B cell (primary cell): ENCODE results near the gene TMEM191B.
"Not testable (repeated sequence)": the region's sequence is repeated elsewhere in the genome, so short reads cannot be mapped to it uniquely, and the experiment has no call there.

ENCODE experiments used
- CTCF ChIP-seq: fragments of 200-600 bp; IDR thresholded peaks from one replicate; pipeline ENCODE4 v1.8.0; 2022; ENCODE audit warnings: antibody characterized with exemption, mild to moderate bottlenecking
- EZH2 ChIP-seq: IDR thresholded peaks from 2 replicates; pipeline ENCODE4 v1.6.1; 2012; ENCODE audit warnings: borderline replicate concordance, low read depth, mild to moderate bottlenecking, moderate library complexity, low read length; ENCODE audit not compliant: insufficient read depth, poor library complexity, severe bottlenecking

GRCh38 chr22:18574555-18574954 lies 47.0 kb downstream of the TMEM191B start:
- not testable (repeated sequence) for TF ChIP-seq CTCF, EZH2
